Esophagus muscularis mucosa (tissue), 4 donors: ENCODE data around the gene GRAMD4. TPM values are rescaled to one million over a fixed set of nuclear protein-coding genes. Genes with fewer than 3 reads are reported as not detected.

ENCODE experiments used
- DNase-seq: peaks from one replicate; pipeline ENCODE4 v3.0.0-alpha.2; 2017; ENCODE audit errors: extremely low spot score
- H3K27ac ChIP-seq, 4 donors: fragments of 200-600 bp; sonication (generic); replicated peaks in 1 of 4; 1 replicate in 3 of 4; 2 replicates in 1 of 4; pipeline ENCODE4 v1.5.1; 2016 to 2019; ENCODE audit warnings: mild to moderate bottlenecking in 1 of 4
- H3K27me3 ChIP-seq, 4 donors: fragments of 200-600 bp; sonication (generic); one replicate each; pipeline versions ENCODE4 v1.5.1 to v1.6.0; 2016 to 2019
- H3K36me3 ChIP-seq, 4 donors: fragments of 200-600 bp; sonication (generic); one replicate each; pipeline ENCODE4 v1.5.1; 2016 to 2019
- H3K4me1 ChIP-seq, 4 donors: fragments of 200-600 bp; sonication (generic); one replicate each; pipeline ENCODE4 v1.5.1; 2016 to 2019
- H3K4me3 ChIP-seq, 4 donors: fragments of 200-600 bp; sonication (generic); 1 replicate in 2 of 4; 2 replicates in 2 of 4; pipeline ENCODE4 v1.5.1; 2016 to 2019; ENCODE audit warnings: mild to moderate bottlenecking in 4 of 4, moderate library complexity in 1 of 4
- H3K9me3 ChIP-seq, 4 donors: fragments of 200-600 bp; sonication (generic); 1 replicate in 3 of 4; 2 replicates in 1 of 4; pipeline ENCODE4 v1.5.1; 2016 to 2019
- EP300 ChIP-seq: sonication (generic); formaldehyde crosslinking; IDR thresholded peaks from one replicate; pipeline ENCODE4 v1.6.1; 2017; ENCODE audit warnings: antibody characterized with exemption
- POLR2A ChIP-seq: fragments of 450-650 bp; IDR thresholded peaks from one replicate; pipeline ENCODE4 v1.6.1; 2017; ENCODE audit warnings: antibody characterized with exemption, moderate library complexity, mild to moderate bottlenecking, low read depth
- POLR2AphosphoS5 ChIP-seq, 2 donors: sonication (generic); formaldehyde crosslinking; IDR thresholded peaks; one replicate each; pipeline ENCODE4 v1.6.1; 2017; ENCODE audit warnings: antibody characterized with exemption in 2 of 2
- WGBS: methylation state at CpG from one replicate; pipeline ENCODE4 v1.1.5; 2018; 5-methylcytosine and 5-hydroxymethylcytosine counted together
- intact Hi-C: fragments of 100-400 bp; cut with DNase I; formaldehyde crosslinking; loops from one replicate; pipeline ENCODE4 v1.15.1; 2023
- total RNA-seq, 4 donors: library from RNA; depleted of rRNA; stranded (reverse); fragments of >200 nt; gene quantifications; one replicate each; pipeline versions ENCODE4 v1.1.0 to v1.2.1, GENCODE V29; 2016
- TF ChIP-seq, protein P1 (sequence below), 3 experiments: fragments of 200-600 bp in 2 of 3; fragments of 450-650 bp in 1 of 3; sonication (generic) in 2 of 3; IDR thresholded peaks; one replicate each; pipeline ENCODE4 v1.5.1; 2017 to 2019; ENCODE audit warnings: antibody characterized with exemption in 3 of 3, mild to moderate bottlenecking in 2 of 3, moderate library complexity in 1 of 3

GRAMD4 gene
- total RNA-seq, 4 donors from 2014 or later = 20.0 to 126 (median 63.8) TPM

DNA sequence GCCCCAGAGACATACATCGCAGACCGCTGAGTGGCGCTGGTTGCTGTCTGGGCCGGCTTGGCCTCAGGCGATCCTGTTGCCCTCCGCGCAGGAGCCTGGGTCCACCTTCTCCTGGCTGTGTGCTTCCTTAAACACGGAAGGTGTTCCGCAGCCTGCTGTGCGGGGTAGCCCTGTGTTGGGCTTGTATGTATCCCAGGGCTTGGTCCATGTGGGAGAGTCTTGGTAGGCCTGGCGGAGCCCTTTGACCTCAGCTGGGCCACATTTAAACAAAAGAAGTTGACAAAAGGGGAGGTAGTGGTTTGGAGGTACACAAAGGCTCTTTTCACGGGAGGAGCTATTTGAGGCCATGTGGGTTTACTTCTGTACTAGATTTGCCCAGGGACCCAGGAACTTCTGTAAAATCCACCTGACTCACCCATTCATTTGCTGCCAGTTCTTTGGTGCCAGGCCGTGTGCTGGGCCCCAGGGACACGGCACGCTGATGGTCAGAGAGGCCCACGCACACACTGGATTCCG lies 11.0 kb upstream of the GRAMD4 start:
- peaks cover 20 to 28% (median 24%) of the 10 kb centered on the region in 4 donors for H3K4me1 ChIP-seq
- no peaks in the 10 kb centered on the region for H3K36me3 ChIP-seq
- DNase-seq = no peak
- intact Hi-C loops = no loop called here
- H3K27me3 ChIP-seq = no peaks in the 10 kb centered on the region
- no peak overlapping the region for H3K27ac ChIP-seq
- H3K4me3 ChIP-seq = no peak overlapping the region
- no peaks in the 10 kb centered on the region for H3K9me3 ChIP-seq
- TF ChIP-seq POLR2A (no peak), POLR2AphosphoS5 (IDR thresholded peaks at IDR 0.05) (no peak), EP300 (no peak)
- TF ChIP-seq, protein P1, sequence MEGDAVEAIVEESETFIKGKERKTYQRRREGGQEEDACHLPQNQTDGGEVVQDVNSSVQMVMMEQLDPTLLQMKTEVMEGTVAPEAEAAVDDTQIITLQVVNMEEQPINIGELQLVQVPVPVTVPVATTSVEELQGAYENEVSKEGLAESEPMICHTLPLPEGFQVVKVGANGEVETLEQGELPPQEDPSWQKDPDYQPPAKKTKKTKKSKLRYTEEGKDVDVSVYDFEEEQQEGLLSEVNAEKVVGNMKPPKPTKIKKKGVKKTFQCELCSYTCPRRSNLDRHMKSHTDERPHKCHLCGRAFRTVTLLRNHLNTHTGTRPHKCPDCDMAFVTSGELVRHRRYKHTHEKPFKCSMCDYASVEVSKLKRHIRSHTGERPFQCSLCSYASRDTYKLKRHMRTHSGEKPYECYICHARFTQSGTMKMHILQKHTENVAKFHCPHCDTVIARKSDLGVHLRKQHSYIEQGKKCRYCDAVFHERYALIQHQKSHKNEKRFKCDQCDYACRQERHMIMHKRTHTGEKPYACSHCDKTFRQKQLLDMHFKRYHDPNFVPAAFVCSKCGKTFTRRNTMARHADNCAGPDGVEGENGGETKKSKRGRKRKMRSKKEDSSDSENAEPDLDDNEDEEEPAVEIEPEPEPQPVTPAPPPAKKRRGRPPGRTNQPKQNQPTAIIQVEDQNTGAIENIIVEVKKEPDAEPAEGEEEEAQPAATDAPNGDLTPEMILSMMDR (IDR thresholded peaks at IDR 0.05) = no peak
- WGBS = 96% methylated on average over 14 of the region's 17 CpGs

DNA sequence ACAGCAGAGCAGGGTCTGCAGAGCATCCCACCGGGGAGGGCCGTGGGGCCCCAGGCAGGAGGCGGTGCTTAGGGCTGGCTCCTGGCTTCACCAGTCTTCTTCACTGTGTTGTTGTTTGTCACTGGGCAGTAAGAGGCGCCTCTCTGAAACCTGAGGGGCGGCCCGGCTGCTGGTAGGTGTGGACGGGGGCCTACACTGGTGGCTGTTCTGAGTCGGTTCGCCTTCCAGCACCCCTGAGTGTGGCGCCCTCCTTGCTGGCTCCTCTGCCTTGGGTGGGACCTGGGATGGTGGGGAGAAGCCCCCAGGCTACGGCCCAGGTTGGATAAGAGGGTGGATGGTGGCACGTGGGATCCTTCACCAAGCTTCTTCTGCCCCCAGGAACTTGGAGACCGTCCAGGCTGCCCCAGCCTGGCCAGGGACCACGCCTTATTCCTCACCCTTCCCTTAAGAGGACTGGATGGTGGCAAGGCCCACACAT lies 10.4 kb upstream of the GRAMD4 start:
- no peaks in the 10 kb centered on the region for H3K9me3 ChIP-seq
- no peak for TF ChIP-seq EP300
- TF ChIP-seq POLR2AphosphoS5 (IDR thresholded peaks at IDR 0.05) = no peak
- TF ChIP-seq, protein P1 (IDR thresholded peaks at IDR 0.05) = no peak
- TF ChIP-seq POLR2A = no peak
- no peaks in the 10 kb centered on the region for H3K27me3 ChIP-seq
- WGBS = 90% methylated on average over 12 of the region's 14 CpGs
- peaks cover 24 to 29% (median 27%) of the 10 kb centered on the region in 4 donors for H3K4me1 ChIP-seq
- no peak overlapping the region for H3K4me3 ChIP-seq
- DNase-seq = no peak
- intact Hi-C loops = no loop called here
- no peak overlapping the region for H3K27ac ChIP-seq
- no peaks in the 10 kb centered on the region for H3K36me3 ChIP-seq

DNA sequence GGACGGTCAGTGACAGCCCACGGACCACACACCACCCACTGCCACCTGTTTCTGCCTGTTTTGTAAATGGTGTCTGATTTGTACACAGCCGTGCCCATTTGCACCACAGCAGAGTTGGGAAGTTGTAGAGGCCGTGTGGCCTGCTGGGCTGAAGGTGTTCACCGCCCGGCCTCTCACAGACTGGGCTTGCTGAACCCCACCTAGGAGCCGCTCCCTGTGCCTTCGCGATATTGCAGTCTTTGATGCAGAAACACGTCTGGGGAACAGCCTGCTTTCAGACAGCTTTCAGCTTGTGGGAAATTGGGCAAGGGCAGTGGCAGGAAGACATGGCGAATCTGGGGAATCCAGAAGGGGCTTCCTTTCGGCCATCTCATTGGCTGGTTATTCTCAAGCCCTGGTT lies 9.8 kb upstream of the GRAMD4 start:
- DNase-seq = no peak
- intact Hi-C loops = no loop called here
- H3K9me3 ChIP-seq = no peaks in the 10 kb centered on the region

DNA sequence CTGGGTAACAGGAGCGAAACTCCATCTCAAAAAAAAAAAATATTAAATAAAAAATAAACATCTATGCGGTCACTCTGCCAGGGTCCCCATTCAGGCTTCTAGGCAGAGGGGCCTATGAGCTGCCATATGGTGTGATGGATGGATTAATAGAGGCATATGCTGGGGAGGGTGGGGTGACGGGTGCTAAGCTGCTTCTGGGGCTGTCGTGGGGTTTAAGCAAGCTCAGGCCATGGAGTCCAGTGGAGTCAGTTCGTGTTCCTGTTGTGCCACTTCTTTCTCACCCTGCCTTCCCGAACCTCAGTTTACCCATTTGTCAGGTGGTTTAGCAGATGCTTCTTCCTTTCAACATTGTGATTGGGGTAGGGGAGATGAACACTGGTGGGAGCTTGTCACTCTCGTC lies 9.0 kb upstream of the GRAMD4 start:
- H3K4me3 ChIP-seq = no peak overlapping the region
- WGBS = 97% methylated on average over 7 of the region's 7 CpGs
- H3K27me3 ChIP-seq = no peaks in the 10 kb centered on the region
- no peak for TF ChIP-seq POLR2AphosphoS5 (IDR thresholded peaks at IDR 0.05)
- TF ChIP-seq, protein P1 (IDR thresholded peaks at IDR 0.05) = no peak
- no peak for TF ChIP-seq POLR2A
- TF ChIP-seq EP300 = no peak
- no peak overlapping the region for H3K27ac ChIP-seq
- H3K4me1 ChIP-seq = peaks cover 24 to 29% (median 27%) of the 10 kb centered on the region in 4 donors
- no peaks in the 10 kb centered on the region for H3K36me3 ChIP-seq
- intact Hi-C loops = no loop called here
- DNase-seq = no peak
- H3K9me3 ChIP-seq = no peaks in the 10 kb centered on the region

More for the DNA sequence above, 9.8 kb upstream of the GRAMD4 start:
- TF ChIP-seq POLR2AphosphoS5 (IDR thresholded peaks at IDR 0.05) = no peak
- TF ChIP-seq EP300 = no peak
- TF ChIP-seq POLR2A = no peak
- TF ChIP-seq, protein P1 (IDR thresholded peaks at IDR 0.05) = no peak
- H3K4me1 ChIP-seq = peaks cover 24 to 29% (median 27%) of the 10 kb centered on the region in 4 donors
- H3K27me3 ChIP-seq = no peaks in the 10 kb centered on the region
- no peaks in the 10 kb centered on the region for H3K36me3 ChIP-seq
- 84% methylated on average over 11 of the region's 12 CpGs for WGBS
- no peak overlapping the region for H3K4me3 ChIP-seq
- H3K27ac ChIP-seq = no peak overlapping the region
